K562 (cell line): ENCODE measurements around the gene PDCD6IP. TPM values are rescaled to one million over a fixed set of nuclear protein-coding genes. Genes with fewer than 3 reads are reported as not detected.

Experiments used
- ATAC-seq: fragments of 200-7000 bp; cut with Tn5 transposase; 3 replicates; pipeline ENCODE4 v1.9.1; 2020; ENCODE audit warnings: moderate library complexity
- BruUV-seq: library from RNA; stranded (reverse); fragments of 400-500 nt; replicated peaks from 2 replicates; lab custom pipeline; 2021; lab: Mats Ljungman, UMichigan
- CTCF ChIA-PET: fragments of 300-600 bp; formaldehyde crosslinking; extraction: SDS; loops from one replicate; lab custom pipeline; 2021; ENCODE audit warnings: low intra/inter-chr PET ratio; lab: Yijun Ruan, JAX
- POLR2A ChIA-PET: fragments of 300-600, 350-650 bp; sonication (Branson Sonifier 250); formaldehyde crosslinking; extraction: SDS; loops from one replicate; lab custom pipeline; 2021; ENCODE audit warnings: antibody characterized with exemption, inconsistent platforms; lab: Yijun Ruan, JAX
- DNase-seq, 4 experiments: peaks; one replicate each; pipeline versions ENCODE4 v3.0.0 to v3.0.0-alpha.2; 2011 to 2018; ENCODE audit warnings: low spot score in 3 of 4, mixed read lengths in 3 of 4; ENCODE audit errors: extremely low read depth in 1 of 4
- FAIRE-seq: peaks from 2 replicates; lab custom pipeline; 2011; peaks lifted over from hg19 to GRCh38; lab: Jason Lieb, UNC
- H2AFZ ChIP-seq: 2 replicates; pipeline ENCODE4 v1.6.0; 2011; ENCODE audit warnings: low read depth, low read length, control low read depth, inconsistent platforms
- H3K27ac ChIP-seq: fragments of 200-600 bp; 3 replicates; pipeline ENCODE4 v1.8.0; 2011; ENCODE audit warnings: low read depth, mild to moderate bottlenecking, control low read depth, inconsistent platforms, low read length, moderate library complexity, mixed read lengths; ENCODE audit errors: extremely low read depth
- H3K27me3 ChIP-seq, 2 experiments: fragments of 300-600 bp in 1 of 2; 2 replicates in 1 of 2; 3 replicates in 1 of 2; pipeline versions ENCODE4 v1.6.0 to v1.8.0; 2011; ENCODE audit warnings: inconsistent platforms in 2 of 2, low read length in 2 of 2, mild to moderate bottlenecking in 1 of 2, mixed read lengths in 1 of 2, moderate library complexity in 1 of 2; ENCODE audit not compliant: control insufficient read depth in 2 of 2, insufficient read depth in 2 of 2
- H3K36me3 ChIP-seq: fragments of 300-600 bp; 3 replicates; pipeline ENCODE4 v1.8.0; 2011; ENCODE audit warnings: mild to moderate bottlenecking, low read length, inconsistent platforms; ENCODE audit not compliant: control insufficient read depth, insufficient read depth
- H3K4me1 ChIP-seq, 2 experiments: fragments of 200-600 bp in 1 of 2; replicated peaks in 1 of 2; 2 replicates in 1 of 2; 3 replicates in 1 of 2; pipeline versions ENCODE4 v1.5.1 to v1.8.0; 2011; ENCODE audit warnings: inconsistent platforms in 2 of 2, low read length in 2 of 2, mild to moderate bottlenecking in 1 of 2, mixed read lengths in 1 of 2, moderate library complexity in 1 of 2; ENCODE audit not compliant: control insufficient read depth in 2 of 2, insufficient read depth in 2 of 2
- H3K4me2 ChIP-seq: 2 replicates; pipeline ENCODE4 v1.6.1; 2011; ENCODE audit warnings: low read length, control low read depth, inconsistent platforms, mixed read lengths; ENCODE audit not compliant: insufficient read depth
- H3K4me3 ChIP-seq: fragments of 200-600 bp; sonication (generic), shearing (Covaris generic); 2 replicates; pipeline ENCODE4 v1.5.1; 2016; ENCODE audit warnings: control low read depth, inconsistent platforms
- H3K79me2 ChIP-seq: fragments of 200-600 bp; 3 replicates; pipeline ENCODE4 v1.8.0; 2011; ENCODE audit warnings: low read length, inconsistent platforms; ENCODE audit not compliant: control insufficient read depth, insufficient read depth
- H3K9ac ChIP-seq, 2 experiments: 2 replicates each; pipeline versions ENCODE4 v1.6.0 to v1.6.1; 2011; ENCODE audit warnings: low read depth in 2 of 2, low read length in 2 of 2, control low read depth in 1 of 2, inconsistent platforms in 1 of 2, mild to moderate bottlenecking in 1 of 2, mixed read lengths in 1 of 2; ENCODE audit not compliant: insufficient read depth in 1 of 2
- H3K9me1 ChIP-seq: one replicate; pipeline ENCODE4 v1.6.0; 2011; ENCODE audit warnings: inconsistent platforms, mild to moderate bottlenecking, low read length, moderate library complexity; ENCODE audit not compliant: control insufficient read depth, insufficient read depth
- H3K9me3 ChIP-seq: replicated peaks from 2 replicates; pipeline ENCODE4 v1.5.1; 2011; ENCODE audit warnings: low read depth, low read length, inconsistent platforms; ENCODE audit not compliant: control insufficient read depth, insufficient read depth
- H4K20me1 ChIP-seq: replicated peaks from 2 replicates; pipeline ENCODE4 v1.6.1; 2011; ENCODE audit warnings: low read length, inconsistent platforms, mixed read lengths; ENCODE audit not compliant: control insufficient read depth, insufficient read depth
- DDX20 ChIP-seq: fragments of 450-650 bp; IDR thresholded peaks from 2 replicates; pipeline ENCODE4 v1.6.1; 2016; ENCODE audit warnings: missing genetic modification characterization, low read depth, mild to moderate bottlenecking, missing compliant biosample characterization, moderate library complexity
- DPF2 ChIP-seq: fragments of 450-650 bp; IDR thresholded peaks from 2 replicates; pipeline ENCODE4 v1.6.1; 2016
- HMBOX1 ChIP-seq: sonication (generic); IDR thresholded peaks from 2 replicates; pipeline ENCODE4 v1.6.1; 2016
- NCOA2 ChIP-seq, 2 experiments: fragments of 450-650 bp; IDR thresholded peaks; 2 replicates each; pipeline ENCODE4 v1.6.1; 2018; ENCODE audit warnings: mild to moderate bottlenecking in 2 of 2, moderate library complexity in 1 of 2; ENCODE audit not compliant: partially characterized antibody in 2 of 2
- PTRF ChIP-seq: fragments of 450-650 bp; IDR thresholded peaks from 2 replicates; pipeline ENCODE4 v1.6.1; 2016; ENCODE audit warnings: mild to moderate bottlenecking, missing genetic modification characterization, missing compliant biosample characterization
- RBM15 ChIP-seq: fragments of 200-400 bp; formaldehyde crosslinking; IDR thresholded peaks from 2 replicates; pipeline ENCODE4 v1.6.1; 2018; ENCODE audit warnings: mild to moderate bottlenecking, low read length, moderate library complexity; ENCODE audit not compliant: insufficient read depth
- RERE ChIP-seq: sonication (generic); formaldehyde crosslinking; IDR thresholded peaks from 2 replicates; pipeline ENCODE4 v1.8.0; 2023; ENCODE audit warnings: missing genetic modification reagents, mild to moderate bottlenecking, borderline replicate concordance
- SMARCB1 ChIP-seq: IDR thresholded peaks from 2 replicates; pipeline ENCODE4 v1.6.1; 2011; ENCODE audit warnings: improper control_type of control experiment, low read depth; ENCODE audit not compliant: insufficient read length
- SP1 ChIP-seq: sonication (generic); formaldehyde crosslinking; IDR thresholded peaks from 2 replicates; pipeline ENCODE4 v1.8.1; 2022; ENCODE audit warnings: mild to moderate bottlenecking, missing genetic modification reagents
- SPI1 ChIP-seq: IDR thresholded peaks from 2 replicates; pipeline ENCODE4 v1.6.1; 2011; ENCODE audit warnings: low read depth, low read length, control low read depth, borderline replicate concordance
- STAT5A ChIP-seq: IDR thresholded peaks from 2 replicates; pipeline ENCODE4 v1.6.1; 2012; ENCODE audit warnings: low read length, inconsistent platforms, borderline replicate concordance
- STAT5B ChIP-seq: fragments of 250-450 bp; sonication (Bioruptor Pico); IDR thresholded peaks from 2 replicates; pipeline ENCODE4 v1.8.0; 2021; ENCODE audit warnings: mild to moderate bottlenecking, inconsistent platforms
- USF2 ChIP-seq: sonication (generic); formaldehyde crosslinking; IDR thresholded peaks from 2 replicates; pipeline ENCODE4 v1.5.0; 2020; ENCODE audit warnings: missing genetic modification reagents
- ZC3H11A ChIP-seq: IDR thresholded peaks from 2 replicates; pipeline ENCODE4 v1.6.1; 2012; ENCODE audit warnings: low read depth, low read length, improper control_type of control experiment
- ZNF232 ChIP-seq: sonication (generic); formaldehyde crosslinking; IDR thresholded peaks from 2 replicates; pipeline ENCODE4 v1.8.0; 2022; ENCODE audit warnings: mild to moderate bottlenecking, missing genetic modification reagents
- ZNF384 ChIP-seq: IDR thresholded peaks from 2 replicates; pipeline ENCODE4 v1.6.1; 2012; ENCODE audit warnings: low read depth, low read length, improper control_type of control experiment
- WGBS: fragments of 100-300 bp; shearing (Covaris generic); methylation state at CpG from one replicate; pipeline ENCODE4 v1.1.6; 2016; ENCODE audit warnings: low coverage, mixed read lengths; ENCODE audit not compliant: insufficient coverage; ENCODE audit errors: missing lambda C conversion rate; 5-methylcytosine and 5-hydroxymethylcytosine counted together
- in situ Hi-C: fragments of 300-500 bp; cut with MboI; formaldehyde crosslinking; loops from 4 replicates; pipeline ENCODE4 v1.15.0; 2018; ENCODE audit warnings: inconsistent platforms, mixed read lengths
- intact Hi-C: fragments of 100-400 bp; cut with micrococcal nuclease; formaldehyde crosslinking; loops from 2 replicates; pipeline ENCODE4 v1.14.2; 2022
- polyA plus RNA-seq, 8 experiments: library from polyadenylated mRNA; depleted of rRNA in 4 of 8; stranded (reverse) in 5 of 8; unstranded in 3 of 8; fragments of >200 nt; fragmentation: Nextera tagmentation in 2 of 8; fragmentation: Illumina TruSeq in 1 of 8; extraction: Ambion mirVana in 2 of 8; extraction: Trizol in 1 of 8; gene quantifications; 2 replicates each; pipeline versions ENCODE4 v1.2.1 to v1.2.3, GENCODE V29; 2011 to 2014; ENCODE audit warnings: inconsistent platforms in 1 of 8, missing spikeins in 1 of 8
- total RNA-seq, 7 experiments: library from RNA; depleted of rRNA in 6 of 7; stranded (reverse); fragments of >200 nt in 6 of 7; fragmentation: Illumina TruSeq in 2 of 7; extraction: Trizol in 2 of 7; gene quantifications; 2 replicates each; pipeline versions ENCODE4 v1.2.1 to v1.2.3, GENCODE V29; 2011 to 2021; ENCODE audit warnings: low replicate concordance in 1 of 7

Gene PDCD6IP
- total and polyA plus RNA-seq, 9 of the 15 experiments (the other 6 are each of a cell fraction or from before 2014, with no cell fraction given), result 40.2 to 302 (median 122) TPM

GRCh38 chr3:33865133-33865532 lies 66.7 kb downstream of the PDCD6IP start (continued):
- no peak for TF ChIP-seq RERE (CRISPR knock-in tag)
- no peak for TF ChIP-seq HMBOX1

GRCh38 chr3:33868309-33868708 lies 69.9 kb downstream of the PDCD6IP start:
- 60% methylated on average over 1 of the region's 1 CpG for WGBS
- Histone ChIP-seq H3K9me1 (no peaks in the 10 kb centered on the region), H3K9ac (no peak overlapping the region), H3K27ac (no peak overlapping the region), H3K4me3 (no peak overlapping the region), H3K79me2 (no peaks in the 10 kb centered on the region), H3K4me1 (no peaks in the 10 kb centered on the region), H3K27me3 (no peaks in the 10 kb centered on the region), H3K36me3 (peaks cover 52% of the 10 kb centered on the region), H4K20me1 (no peaks in the 10 kb centered on the region), H3K9me3 (no peaks in the 10 kb centered on the region), H2AFZ (no peak overlapping the region), H3K4me2 (no peak overlapping the region)
- POLR2A ChIA-PET, result interaction anchor here (0.6 kb wide), 1 partner anchor 151 kb away, joined by 3 read pairs; no protein-coding TSS in a partner anchor
- DNase-seq, result no peak
- BruUV-seq, result no TSS peak
- FAIRE-seq, result no peak
- CTCF ChIA-PET, result no interaction called here
- intact Hi-C loops, result no loop called here
- peak; percentile 17; the same call in 2 of the 3 replicates for ATAC-seq
- in situ Hi-C loops, result no loop called here
- TF ChIP-seq DPF2 (no peak), RBM15 (no peak), SP1 (CRISPR knock-in tag) (no peak), ZC3H11A (no peak), STAT5A (no peak), SPI1 (no peak), ZNF232 (CRISPR knock-in tag) (no peak), STAT5B (CRISPR knock-in tag) (no peak), ZNF384 (no peak), SMARCB1 (no peak), PTRF (tag) (no peak), NCOA2 (IDR thresholded peaks at IDR 0.05; ENCODE audit: partially characterized antibody in 2 of 2) (no peak), DDX20 (no peak), USF2 (CRISPR knock-in tag) (no peak)
